WERI-Rb-1 (cell line): ENCODE data around the gene PDZRN4.
A peak's percentile ranks its signal among the peaks of the same experiment; 100 is the strongest.

Source experiments
- DNase-seq: peaks from one replicate; pipeline ENCODE4 v3.0.0-alpha.2; 2020
- H3K27ac ChIP-seq: fragments of 250-450 bp; sonication (Bioruptor Pico); 2 replicates; pipeline ENCODE4 v1.5.1; 2020; ENCODE audit warnings: mild to moderate bottlenecking, moderate library complexity
- H3K27me3 ChIP-seq: fragments of 250-450 bp; sonication (Bioruptor Pico); 2 replicates; pipeline ENCODE4 v1.5.1; 2021; ENCODE audit warnings: mild to moderate bottlenecking, low read depth, moderate library complexity; ENCODE audit not compliant: insufficient read depth, severe bottlenecking
- H3K36me3 ChIP-seq: fragments of 250-450 bp; sonication (Bioruptor Pico); 2 replicates; pipeline ENCODE4 v1.5.1; 2020; ENCODE audit warnings: mild to moderate bottlenecking, moderate library complexity
- H3K4me3 ChIP-seq: 2 replicates; pipeline ENCODE4 v1.5.1; 2011; ENCODE audit warnings: low read depth, mild to moderate bottlenecking, control low read depth, low read length
- H3K9me3 ChIP-seq: fragments of 250-450 bp; sonication (Bioruptor Pico); 2 replicates; pipeline ENCODE4 v1.5.1; 2021; ENCODE audit warnings: mild to moderate bottlenecking, moderate library complexity; ENCODE audit not compliant: severe bottlenecking
- TF ChIP-seq, protein P1 (sequence below): IDR thresholded peaks from 2 replicates; pipeline ENCODE4 v1.5.1; 2011; ENCODE audit warnings: low read depth, mild to moderate bottlenecking, control low read depth, inconsistent platforms, low read length

PDZRN4 gene

DNA sequence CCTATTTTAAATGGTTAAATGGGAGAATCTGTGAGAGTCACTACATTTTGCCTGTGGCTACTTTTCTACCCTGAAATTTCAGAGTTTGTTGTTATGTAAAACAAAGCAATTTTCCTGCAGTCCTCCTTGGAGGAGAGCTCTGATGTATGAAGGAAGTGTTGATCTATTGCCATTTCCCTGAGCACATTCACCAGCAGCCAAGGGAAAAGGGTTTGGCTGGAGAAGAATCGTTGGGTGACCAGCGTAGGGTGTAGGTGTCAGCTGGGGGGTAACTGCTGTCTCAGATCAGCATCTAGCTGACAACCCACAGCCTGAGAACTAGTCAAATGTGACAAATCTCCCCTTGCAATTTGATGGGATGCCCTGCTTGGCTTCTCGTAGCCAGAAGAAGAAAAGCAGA is 230.5 kb downstream of the PDZRN4 start:
- no peaks in the 10 kb centered on the region for H3K27me3 ChIP-seq
- DNase-seq: peak; percentile 85
- H3K27ac ChIP-seq: peak overlapping the region; percentile 83
- no peaks in the 10 kb centered on the region for H3K36me3 ChIP-seq
- peaks cover 4% of the 10 kb centered on the region for H3K9me3 ChIP-seq
- peak overlapping the region; percentile 22; the same call in 1 of the 2 replicates for H3K4me3 ChIP-seq
- TF ChIP-seq, protein P1, sequence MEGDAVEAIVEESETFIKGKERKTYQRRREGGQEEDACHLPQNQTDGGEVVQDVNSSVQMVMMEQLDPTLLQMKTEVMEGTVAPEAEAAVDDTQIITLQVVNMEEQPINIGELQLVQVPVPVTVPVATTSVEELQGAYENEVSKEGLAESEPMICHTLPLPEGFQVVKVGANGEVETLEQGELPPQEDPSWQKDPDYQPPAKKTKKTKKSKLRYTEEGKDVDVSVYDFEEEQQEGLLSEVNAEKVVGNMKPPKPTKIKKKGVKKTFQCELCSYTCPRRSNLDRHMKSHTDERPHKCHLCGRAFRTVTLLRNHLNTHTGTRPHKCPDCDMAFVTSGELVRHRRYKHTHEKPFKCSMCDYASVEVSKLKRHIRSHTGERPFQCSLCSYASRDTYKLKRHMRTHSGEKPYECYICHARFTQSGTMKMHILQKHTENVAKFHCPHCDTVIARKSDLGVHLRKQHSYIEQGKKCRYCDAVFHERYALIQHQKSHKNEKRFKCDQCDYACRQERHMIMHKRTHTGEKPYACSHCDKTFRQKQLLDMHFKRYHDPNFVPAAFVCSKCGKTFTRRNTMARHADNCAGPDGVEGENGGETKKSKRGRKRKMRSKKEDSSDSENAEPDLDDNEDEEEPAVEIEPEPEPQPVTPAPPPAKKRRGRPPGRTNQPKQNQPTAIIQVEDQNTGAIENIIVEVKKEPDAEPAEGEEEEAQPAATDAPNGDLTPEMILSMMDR: no peak

DNA sequence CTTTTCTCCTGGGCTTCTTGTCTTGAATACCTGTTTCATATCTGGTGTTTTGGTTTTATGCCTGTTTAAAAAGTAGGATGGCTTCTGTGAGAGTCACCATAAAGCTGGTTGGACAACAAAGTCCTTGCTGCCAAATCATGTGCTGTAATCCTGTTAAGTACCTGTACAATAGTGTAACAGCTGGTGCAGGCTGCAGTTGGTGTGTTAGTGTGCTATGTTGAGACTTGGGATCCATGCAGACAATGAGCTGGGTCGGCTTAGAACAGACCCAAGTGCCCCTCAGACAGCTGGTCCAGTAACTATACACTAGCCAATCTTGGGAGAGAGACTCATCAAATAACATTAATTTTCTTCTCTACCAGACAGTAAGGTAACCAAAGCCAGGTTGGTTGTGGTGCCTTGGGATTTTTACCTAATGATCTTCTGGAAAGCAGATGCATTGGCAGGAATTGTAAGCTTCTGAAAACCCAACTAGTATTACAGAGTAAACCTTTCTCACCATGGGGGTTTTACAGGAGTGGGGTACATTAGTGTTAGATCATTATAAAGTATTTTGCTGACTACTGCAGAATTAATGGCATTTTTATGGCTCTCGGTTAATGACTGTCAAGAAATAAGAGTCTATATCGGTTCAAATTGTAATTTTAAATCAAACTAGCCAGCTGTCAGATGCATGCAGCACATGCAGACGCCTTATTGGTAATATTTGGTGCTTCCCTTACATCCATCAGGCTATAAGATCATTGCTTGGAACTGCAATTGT is 231.2 kb downstream of the PDZRN4 start:
- TF ChIP-seq, protein P1: no peak
- Histone ChIP-seq H3K9me3 (no peaks in the 10 kb centered on the region), H3K27me3 (no peaks in the 10 kb centered on the region), H3K27ac (peak overlapping the region; percentile 83), H3K36me3 (no peaks in the 10 kb centered on the region), H3K4me3 (peak overlapping the region; percentile 1; the same call in 1 of the 2 replicates)
- peak; percentile 93 for DNase-seq

DNA sequence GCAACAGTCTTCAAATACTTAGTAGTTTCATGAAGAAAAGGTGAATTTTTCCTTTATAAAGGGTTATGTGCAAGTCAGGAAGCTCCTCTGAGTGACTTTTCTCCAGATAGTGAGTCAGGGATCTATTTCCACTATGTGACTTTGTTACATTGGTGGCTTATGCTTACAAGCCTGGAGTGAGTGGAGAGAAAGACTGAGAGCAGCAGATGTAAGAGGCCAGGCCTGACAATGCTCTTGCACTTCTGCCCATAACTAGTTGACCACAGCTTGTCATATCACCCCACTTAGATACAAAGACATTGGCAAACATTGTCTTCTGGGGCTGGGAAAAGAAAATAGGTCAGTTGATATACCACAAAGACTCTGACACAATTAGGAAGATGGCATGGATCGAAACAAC is 236.5 kb downstream of the PDZRN4 start:
- no peaks in the 10 kb centered on the region for H3K27me3 ChIP-seq
- no peak overlapping the region for H3K4me3 ChIP-seq
- TF ChIP-seq, protein P1: no peak
- H3K9me3 ChIP-seq: no peaks in the 10 kb centered on the region
- H3K27ac ChIP-seq: no peak overlapping the region
- H3K36me3 ChIP-seq: no peaks in the 10 kb centered on the region
- DNase-seq: no peak

DNA sequence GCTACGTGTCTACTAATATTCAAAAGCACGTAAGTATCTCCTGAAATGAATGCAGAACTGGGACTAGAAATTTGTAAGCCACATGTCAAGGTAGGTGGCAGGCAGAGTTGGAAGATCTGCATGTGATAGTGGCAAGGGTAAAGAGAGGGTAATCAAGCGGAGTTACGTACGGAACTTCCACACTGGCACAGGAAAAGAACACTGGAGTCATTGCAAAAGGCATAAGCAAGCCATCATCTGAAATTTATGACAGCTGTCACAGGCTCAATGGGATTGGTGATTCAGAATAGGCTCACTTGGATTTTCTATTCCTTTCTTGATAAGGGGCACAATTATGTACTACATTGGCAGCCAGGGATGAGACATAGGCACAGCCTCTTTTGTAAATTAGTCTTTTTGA is 245.3 kb downstream of the PDZRN4 start:
- TF ChIP-seq, protein P1: no peak
- Histone ChIP-seq H3K4me3 (no peak overlapping the region), H3K27ac (no peak overlapping the region), H3K9me3 (no peaks in the 10 kb centered on the region), H3K36me3 (no peaks in the 10 kb centered on the region), H3K27me3 (no peaks in the 10 kb centered on the region)
- no peak for DNase-seq

DNA sequence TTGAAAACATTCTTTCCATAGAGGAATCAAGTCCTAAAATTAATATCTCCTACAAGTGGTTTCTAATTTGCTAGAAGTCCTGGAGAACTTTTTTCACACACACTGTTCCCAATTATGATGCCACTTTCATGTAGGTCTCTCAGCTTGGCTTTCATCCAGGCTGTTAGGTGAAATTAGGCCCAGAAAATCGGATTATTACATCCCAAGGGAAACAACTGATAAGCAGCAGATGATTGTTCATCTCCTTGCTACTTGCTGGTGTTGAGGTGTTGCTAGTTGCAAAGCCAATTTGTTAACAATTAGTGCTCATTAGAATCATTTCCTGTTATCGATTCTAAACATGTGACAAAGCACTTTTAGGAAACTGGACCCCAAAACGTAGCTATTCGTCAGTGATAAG is 248.0 kb downstream of the PDZRN4 start:
- no peak overlapping the region; the same call in 1 of the 2 replicates for H3K27ac ChIP-seq
- H3K36me3 ChIP-seq: no peaks in the 10 kb centered on the region
- TF ChIP-seq, protein P1: no peak
- no peaks in the 10 kb centered on the region for H3K9me3 ChIP-seq
- H3K4me3 ChIP-seq: no peak overlapping the region
- no peaks in the 10 kb centered on the region for H3K27me3 ChIP-seq
- peak; percentile 26 for DNase-seq

DNA sequence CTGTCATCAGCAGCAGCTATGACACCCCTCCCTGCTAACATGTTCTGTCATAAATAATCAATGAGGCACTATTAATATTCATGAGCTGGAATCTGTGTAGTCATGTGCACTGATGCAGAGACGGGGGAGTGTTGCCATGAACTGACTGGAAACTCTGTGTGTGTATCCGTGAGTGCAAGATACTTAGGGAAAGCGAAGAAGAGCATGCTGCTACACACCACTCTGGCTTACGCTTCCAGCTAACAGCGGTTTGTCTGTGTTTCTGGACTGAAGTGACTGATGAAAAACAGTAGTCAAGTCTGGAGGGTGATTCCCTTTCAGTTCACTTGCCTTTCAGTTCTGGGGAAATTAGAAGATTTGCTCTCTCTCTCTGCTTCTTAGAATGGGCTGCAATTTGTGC is 249.4 kb downstream of the PDZRN4 start:
- TF ChIP-seq, protein P1: no peak
- H3K4me3 ChIP-seq: peak overlapping the region; percentile 38
- DNase-seq: peak; percentile 40
- H3K9me3 ChIP-seq: no peaks in the 10 kb centered on the region
- H3K27ac ChIP-seq: peak overlapping the region; percentile 72
- H3K36me3 ChIP-seq: no peaks in the 10 kb centered on the region
- H3K27me3 ChIP-seq: no peaks in the 10 kb centered on the region
